ENCODE data around the gene UBAC2.

DNA sequence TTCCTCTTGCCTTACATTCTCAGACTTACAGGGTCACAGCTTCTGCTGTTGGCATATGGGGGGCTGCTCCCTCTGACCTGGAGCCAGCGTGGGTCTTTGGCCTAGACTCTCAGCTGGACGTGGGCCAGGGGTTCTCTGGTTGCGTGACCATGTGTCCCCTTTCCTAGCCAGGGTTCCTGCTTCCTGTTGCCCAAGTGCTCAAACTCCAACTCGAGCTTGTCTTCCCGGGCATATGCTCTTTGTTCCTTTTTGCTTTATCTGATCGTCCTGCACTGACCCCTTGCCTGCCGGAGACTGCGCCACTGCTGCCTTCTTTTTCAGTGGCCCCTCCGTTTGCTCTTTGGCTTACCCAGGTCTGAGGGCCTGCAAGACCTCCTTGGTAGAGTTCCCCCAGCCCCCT is 131.8 kb downstream of the UBAC2 start:
- TF ChIP-seq, protein P1, sequence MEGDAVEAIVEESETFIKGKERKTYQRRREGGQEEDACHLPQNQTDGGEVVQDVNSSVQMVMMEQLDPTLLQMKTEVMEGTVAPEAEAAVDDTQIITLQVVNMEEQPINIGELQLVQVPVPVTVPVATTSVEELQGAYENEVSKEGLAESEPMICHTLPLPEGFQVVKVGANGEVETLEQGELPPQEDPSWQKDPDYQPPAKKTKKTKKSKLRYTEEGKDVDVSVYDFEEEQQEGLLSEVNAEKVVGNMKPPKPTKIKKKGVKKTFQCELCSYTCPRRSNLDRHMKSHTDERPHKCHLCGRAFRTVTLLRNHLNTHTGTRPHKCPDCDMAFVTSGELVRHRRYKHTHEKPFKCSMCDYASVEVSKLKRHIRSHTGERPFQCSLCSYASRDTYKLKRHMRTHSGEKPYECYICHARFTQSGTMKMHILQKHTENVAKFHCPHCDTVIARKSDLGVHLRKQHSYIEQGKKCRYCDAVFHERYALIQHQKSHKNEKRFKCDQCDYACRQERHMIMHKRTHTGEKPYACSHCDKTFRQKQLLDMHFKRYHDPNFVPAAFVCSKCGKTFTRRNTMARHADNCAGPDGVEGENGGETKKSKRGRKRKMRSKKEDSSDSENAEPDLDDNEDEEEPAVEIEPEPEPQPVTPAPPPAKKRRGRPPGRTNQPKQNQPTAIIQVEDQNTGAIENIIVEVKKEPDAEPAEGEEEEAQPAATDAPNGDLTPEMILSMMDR (IDR thresholded peaks at IDR 0.05; ENCODE audit: poor library complexity): no peak
- TF ChIP-seq EZH2phosphoT487 (IDR thresholded peaks at IDR 0.05; ENCODE audit: low read depth, severe bottlenecking, unreplicated experiment) (no peak), EZH2 (IDR thresholded peaks at IDR 0.05; ENCODE audit: borderline replicate concordance) (no peak)

All from hepatocyte (in vitro differentiated cells).